Measurements from ENCODE around the gene KIFAP3. TPM values are rescaled to one million over a fixed set of nuclear protein-coding genes. Genes with fewer than 3 reads are reported as not detected.
"Not testable (repeated sequence)": the region's sequence is repeated elsewhere in the genome, so short reads cannot be mapped to it uniquely, and the experiment has no call there.

The KIFAP3 gene
- 10 to 100 TPM; 28.1 to 36.7 (median 33.4) TPM for total RNA-seq
- 10 to 100 TPM; 14.4 to 20.8 (median 17.2) TPM for polyA plus RNA-seq

- Histone ChIP-seq H3K9me3 (peaks cover 0 to 4% (median 0%) of the 10 kb centered on the region in 4 donors), H3K27ac (peak within 1 kb of the TSS; percentile 81 to 88 (median 86)), H3K27me3 (no peaks in the 10 kb centered on the region), H3K4me3 (peak within 1 kb of the TSS; percentile 56 to 80 (median 70)), H3K4me1 (peaks cover 0 to 25% (median 19%) of the 10 kb centered on the region in 4 donors), H3K36me3 (no peaks in the 10 kb centered on the region)
- WGBS, 2 donors = 1% methylated on average over 39 of the region's 39 CpGs
- peak; percentile 99 for DNase-seq
- intact Hi-C loops (cut with DNase I) = loop anchor here (5.0 to 10.0 kb wide), 3 partner anchors 177 to 1240 kb away; partner anchors contain the start of genes FMO4 and GORAB
- TF ChIP-seq POLR2AphosphoS5 (IDR thresholded peaks at IDR 0.05) (peak; percentile 76 to 93 (median 86)), EP300 (IDR thresholded peaks at IDR 0.05) (peak in 1 of 4 donors; percentile 42), POLR2A (IDR thresholded peaks at IDR 0.05) (peak; percentile 49 to 59), CTCF (IDR thresholded peaks at IDR 0.05) (peak; percentile 23 to 55 (median 34))
These were observed at the start of gene KIFAP3 for GRCh38 chr1:170074250-170075157. Gene KIFAP3, minus strand, starts transcription at chr1:170074695. Its CDS starts 228 bp downstream, at chr1:170074467.

DNA sequence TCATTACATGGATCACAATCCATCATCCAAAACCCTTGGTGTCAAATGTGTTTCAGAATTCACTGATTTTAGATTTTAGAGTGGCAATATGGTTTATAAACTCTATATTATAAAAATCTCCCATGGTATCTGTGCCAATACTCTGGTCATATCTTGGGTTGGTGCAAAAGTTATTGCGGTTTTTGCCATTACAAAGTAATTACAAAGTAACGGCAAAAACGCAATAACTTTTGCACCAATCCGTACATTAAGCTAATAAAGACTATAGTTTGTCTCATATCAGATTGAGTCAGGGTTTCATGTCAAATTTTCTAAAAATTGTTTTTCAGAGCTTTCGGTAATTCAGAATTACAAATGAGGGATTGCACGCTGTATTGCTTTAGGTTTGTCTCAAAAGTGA, 47.9 kb upstream of the KIFAP3 start:
- Histone ChIP-seq H3K4me1 (no peaks in the 10 kb centered on the region), H3K36me3 (no peaks in the 10 kb centered on the region), H3K4me3 (no peak overlapping the region), H3K27ac (no peak overlapping the region), H3K9me3 (peaks cover 0 to 4% (median 0%) of the 10 kb centered on the region in 4 donors), H3K27me3 (no peaks in the 10 kb centered on the region)
- intact Hi-C loops (cut with DNase I) = no loop called here
- 94 to 95% methylated on average over 6 of the region's 6 CpGs for WGBS, 2 donors
- no peak for TF ChIP-seq CTCF (IDR thresholded peaks at IDR 0.05)
- no peak for DNase-seq

- DNase-seq = no peak
- Histone ChIP-seq H3K36me3 (no peaks in the 10 kb centered on the region), H3K27me3 (no peaks in the 10 kb centered on the region), H3K9me3 (no peaks in the 10 kb centered on the region), H3K4me3 (no peak overlapping the region), H3K4me1 (no peaks in the 10 kb centered on the region), H3K27ac (no peak overlapping the region)
- intact Hi-C loops (cut with DNase I) = no loop called here
- WGBS, 2 donors = 82 to 90% methylated on average over 2 of the region's 2 CpGs
- TF ChIP-seq CTCF (IDR thresholded peaks at IDR 0.05) (no peak), EP300 (IDR thresholded peaks at IDR 0.05) (no peak), POLR2A (IDR thresholded peaks at IDR 0.05) (no peak), POLR2AphosphoS5 (IDR thresholded peaks at IDR 0.05) (no peak)
These were observed 40.4 kb upstream of the KIFAP3 start for GRCh38 chr1:170114906-170115305.

DNA sequence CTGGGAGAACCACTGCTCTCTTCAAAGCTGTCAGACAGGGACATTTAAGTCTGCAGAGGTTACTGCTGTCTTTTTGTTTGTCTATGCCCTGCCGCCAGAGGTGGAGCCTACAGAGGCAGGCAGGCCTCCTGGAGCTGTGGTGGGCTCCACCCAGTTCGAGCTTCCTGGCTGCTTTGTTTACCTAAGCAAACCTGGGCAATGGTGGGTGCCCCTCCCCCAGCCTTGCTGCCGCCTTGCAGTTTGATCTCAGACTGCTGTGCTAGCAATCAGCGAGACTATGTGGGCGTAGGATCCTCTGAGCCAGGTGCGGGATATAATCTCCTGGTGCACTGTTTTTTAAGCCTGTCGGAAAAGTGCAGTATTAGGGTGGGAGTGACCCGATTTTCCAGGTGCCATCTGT, 38.6 kb upstream of the KIFAP3 start:
- intact Hi-C loops (cut with DNase I) = not testable (repeated sequence)

DNA sequence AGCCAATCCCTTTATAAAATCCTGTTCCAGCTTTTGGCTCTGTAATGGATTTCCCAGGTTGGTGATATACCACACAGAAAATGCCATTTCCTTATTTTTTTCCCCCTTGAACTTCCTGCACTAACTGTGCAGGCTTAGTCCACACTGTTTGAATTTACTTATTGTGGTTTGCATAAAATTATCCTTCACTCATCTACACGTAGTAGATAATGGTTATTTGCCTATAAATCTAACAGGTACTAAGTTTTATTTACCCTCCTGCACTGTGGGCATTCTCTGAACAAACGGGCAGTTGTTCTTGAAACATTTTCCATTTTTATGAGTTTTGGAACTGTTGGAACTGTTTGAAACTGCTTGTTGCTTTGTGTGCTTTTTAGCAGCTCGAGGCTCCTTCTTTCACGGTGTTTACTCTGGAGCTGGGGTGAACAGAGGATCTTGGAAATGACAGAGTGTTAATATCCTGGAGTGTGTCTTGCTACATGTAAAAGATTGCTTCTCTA, 23.0 kb upstream of the KIFAP3 start:
- no peak for DNase-seq
- TF ChIP-seq POLR2AphosphoS5 (IDR thresholded peaks at IDR 0.05) (no peak), POLR2A (IDR thresholded peaks at IDR 0.05) (no peak)
- H3K27ac ChIP-seq = no peak overlapping the region
- 5 to 20% methylated on average over 4 of the region's 4 CpGs for WGBS, 2 donors
- no peaks in the 10 kb centered on the region for H3K36me3 ChIP-seq
- H3K4me3 ChIP-seq = no peak overlapping the region
- intact Hi-C loops (cut with DNase I) = no loop called here
- no peaks in the 10 kb centered on the region for H3K27me3 ChIP-seq
- no peaks in the 10 kb centered on the region for H3K4me1 ChIP-seq
- no peaks in the 10 kb centered on the region for H3K9me3 ChIP-seq

More for the DNA sequence above, 38.6 kb upstream of the KIFAP3 start:
- H3K4me1 ChIP-seq, H3K27ac ChIP-seq, H3K9me3 ChIP-seq, H3K36me3 ChIP-seq, H3K4me3 ChIP-seq, H3K27me3 ChIP-seq, DNase-seq: not testable (repeated sequence)
- 73 to 85% methylated on average over 8 of the region's 8 CpGs for WGBS, 2 donors
